DLD1 (cell line): ENCODE results near the gene RBM18.

Experiments
- in situ Hi-C: cut with HindIII; loops from 2 replicates; pipeline ENCODE4 v1.10.0; 2017; ENCODE audit warnings: low sequenced_read_pairs

The RBM18 gene

GRCh38 chr9:122223435-122223834 lies 41.2 kb downstream of the RBM18 start:
- in situ Hi-C loops: no loop called here

GRCh38 chr9:122222791-122223190 lies 41.8 kb downstream of the RBM18 start:
- in situ Hi-C loops: no loop called here

GRCh38 chr9:122221183-122221811 lies 43.3 kb downstream of the RBM18 start:
- in situ Hi-C loops: no loop called here

GRCh38 chr9:122220673-122221182 lies 43.9 kb downstream of the RBM18 start:
- in situ Hi-C loops: no loop called here

GRCh38 chr9:122219856-122220672 lies 44.6 kb downstream of the RBM18 start:
- in situ Hi-C loops: no loop called here

GRCh38 chr9:122218935-122219855 lies 45.4 kb downstream of the RBM18 start:
- in situ Hi-C loops: no loop called here

- in situ Hi-C loops: no loop called here
Observed at GRCh38 chr9:122218071-122218934, 46.3 kb downstream of the RBM18 start.

- in situ Hi-C loops: no loop called here
Observed at GRCh38 chr9:122217640-122218039, 47.0 kb downstream of the RBM18 start.

- in situ Hi-C loops: no loop called here
Observed at GRCh38 chr9:122216798-122217418, 47.7 kb downstream of the RBM18 start.

- in situ Hi-C loops: no loop called here
Observed at GRCh38 chr9:122216138-122216797, 48.4 kb downstream of the RBM18 start.

GRCh38 chr9:122215663-122216062 lies 49.0 kb downstream of the RBM18 start:
- in situ Hi-C loops: no loop called here

GRCh38 chr9:122214507-122214906 lies 50.1 kb downstream of the RBM18 start:
- in situ Hi-C loops: no loop called here

- in situ Hi-C loops: no loop called here
Observed at GRCh38 chr9:122213589-122214413, 50.8 kb downstream of the RBM18 start.

GRCh38 chr9:122213102-122213588 lies 51.5 kb downstream of the RBM18 start:
- in situ Hi-C loops: no loop called here

GRCh38 chr9:122212473-122213004 lies 52.1 kb downstream of the RBM18 start:
- in situ Hi-C loops: no loop called here

- in situ Hi-C loops: no loop called here
Observed at GRCh38 chr9:122209451-122209850, 55.2 kb downstream of the RBM18 start.

GRCh38 chr9:122207096-122207495 lies 57.5 kb downstream of the RBM18 start:
- in situ Hi-C loops: no loop called here
